GM13976 (cell line): ENCODE measurements around the gene NPEPL1.

Experiments used
- DNase-seq: peaks from one replicate; pipeline ENCODE4 v3.0.0; 2012; ENCODE audit warnings: low spot score
- in situ Hi-C: fragments of 300-500 bp; cut with MboI; formaldehyde crosslinking; loops from one replicate; pipeline ENCODE4 v1.12.0; 2022; ENCODE audit warnings: low sequenced_read_pairs, mixed read lengths, inconsistent platforms; ENCODE audit not compliant: unreplicated experiment
- TF ChIP-seq, protein P1 (sequence below): IDR thresholded peaks from 2 replicates; pipeline ENCODE4 v1.5.1; 2012; ENCODE audit warnings: borderline replicate concordance, mild to moderate bottlenecking; ENCODE audit not compliant: insufficient read depth; ENCODE audit errors: extremely low read depth, missing control alignments, control extremely low read depth

The NPEPL1 gene

DNA sequence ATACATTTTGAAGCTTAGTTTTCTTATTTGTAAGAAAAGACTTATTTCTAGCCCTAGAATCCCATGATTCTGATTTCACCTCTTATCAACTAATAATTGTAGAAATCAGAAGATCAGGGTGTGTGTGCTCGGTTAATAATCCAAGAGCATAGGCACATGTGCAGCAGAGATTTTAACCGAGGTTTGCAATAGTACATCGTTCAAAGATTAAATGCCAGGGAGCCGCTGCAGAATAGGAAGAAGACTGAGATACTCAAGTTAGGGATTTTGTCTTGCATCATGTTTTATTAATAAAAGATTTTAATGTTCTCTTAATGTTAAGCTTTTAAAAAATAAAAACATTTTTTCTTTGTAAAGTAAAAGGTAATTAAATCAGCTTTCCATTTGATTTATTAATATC lies 34.6 kb upstream of the NPEPL1 start:
- TF ChIP-seq, protein P1, sequence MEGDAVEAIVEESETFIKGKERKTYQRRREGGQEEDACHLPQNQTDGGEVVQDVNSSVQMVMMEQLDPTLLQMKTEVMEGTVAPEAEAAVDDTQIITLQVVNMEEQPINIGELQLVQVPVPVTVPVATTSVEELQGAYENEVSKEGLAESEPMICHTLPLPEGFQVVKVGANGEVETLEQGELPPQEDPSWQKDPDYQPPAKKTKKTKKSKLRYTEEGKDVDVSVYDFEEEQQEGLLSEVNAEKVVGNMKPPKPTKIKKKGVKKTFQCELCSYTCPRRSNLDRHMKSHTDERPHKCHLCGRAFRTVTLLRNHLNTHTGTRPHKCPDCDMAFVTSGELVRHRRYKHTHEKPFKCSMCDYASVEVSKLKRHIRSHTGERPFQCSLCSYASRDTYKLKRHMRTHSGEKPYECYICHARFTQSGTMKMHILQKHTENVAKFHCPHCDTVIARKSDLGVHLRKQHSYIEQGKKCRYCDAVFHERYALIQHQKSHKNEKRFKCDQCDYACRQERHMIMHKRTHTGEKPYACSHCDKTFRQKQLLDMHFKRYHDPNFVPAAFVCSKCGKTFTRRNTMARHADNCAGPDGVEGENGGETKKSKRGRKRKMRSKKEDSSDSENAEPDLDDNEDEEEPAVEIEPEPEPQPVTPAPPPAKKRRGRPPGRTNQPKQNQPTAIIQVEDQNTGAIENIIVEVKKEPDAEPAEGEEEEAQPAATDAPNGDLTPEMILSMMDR = no peak

DNA sequence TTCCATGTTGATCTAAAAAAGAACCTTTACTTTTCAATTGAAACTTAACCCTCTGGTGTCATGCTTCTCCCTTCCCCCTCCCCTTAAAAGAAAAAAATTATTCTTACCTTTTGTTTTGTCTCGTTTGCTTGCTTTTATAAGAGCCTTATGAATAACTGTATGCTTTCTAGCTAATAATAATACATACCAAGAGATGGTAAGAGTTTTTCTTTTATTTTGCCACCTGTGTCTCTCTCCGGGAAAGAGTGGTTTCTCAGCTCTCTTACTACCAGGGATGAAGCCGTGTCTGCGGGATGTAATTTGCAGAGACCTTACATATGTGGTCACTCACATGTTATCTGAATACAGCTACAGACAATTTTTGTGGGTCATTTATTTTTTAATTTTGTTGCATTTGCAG lies 33.8 kb upstream of the NPEPL1 start:
- in situ Hi-C loops = no loop called here
- TF ChIP-seq, protein P1 = no peak
- DNase-seq = no peak

More for the DNA sequence above, 34.6 kb upstream of the NPEPL1 start:
- no peak for DNase-seq
- in situ Hi-C loops = no loop called here

DNA sequence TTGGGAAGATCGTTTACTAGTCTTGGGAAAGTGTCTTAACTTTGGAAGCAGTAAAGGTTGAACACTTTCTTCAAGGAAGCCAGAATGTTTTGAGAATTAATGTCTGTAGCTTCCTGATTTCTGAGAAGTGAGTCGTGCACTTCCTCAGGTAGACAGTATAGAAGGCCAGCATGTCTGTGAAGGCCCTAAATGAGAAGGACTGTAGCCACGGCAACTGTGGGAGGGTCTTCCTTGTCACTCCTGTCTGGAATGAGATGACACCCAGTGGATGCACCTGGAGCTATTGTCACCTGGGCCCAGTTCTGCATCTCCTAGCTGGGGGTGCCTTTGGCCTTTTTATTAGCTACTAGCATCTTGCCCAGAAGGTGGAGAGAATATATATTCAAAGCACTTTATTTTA lies 32.8 kb upstream of the NPEPL1 start:
- TF ChIP-seq, protein P1 = no peak
- in situ Hi-C loops = no loop called here
- DNase-seq = no peak

DNA sequence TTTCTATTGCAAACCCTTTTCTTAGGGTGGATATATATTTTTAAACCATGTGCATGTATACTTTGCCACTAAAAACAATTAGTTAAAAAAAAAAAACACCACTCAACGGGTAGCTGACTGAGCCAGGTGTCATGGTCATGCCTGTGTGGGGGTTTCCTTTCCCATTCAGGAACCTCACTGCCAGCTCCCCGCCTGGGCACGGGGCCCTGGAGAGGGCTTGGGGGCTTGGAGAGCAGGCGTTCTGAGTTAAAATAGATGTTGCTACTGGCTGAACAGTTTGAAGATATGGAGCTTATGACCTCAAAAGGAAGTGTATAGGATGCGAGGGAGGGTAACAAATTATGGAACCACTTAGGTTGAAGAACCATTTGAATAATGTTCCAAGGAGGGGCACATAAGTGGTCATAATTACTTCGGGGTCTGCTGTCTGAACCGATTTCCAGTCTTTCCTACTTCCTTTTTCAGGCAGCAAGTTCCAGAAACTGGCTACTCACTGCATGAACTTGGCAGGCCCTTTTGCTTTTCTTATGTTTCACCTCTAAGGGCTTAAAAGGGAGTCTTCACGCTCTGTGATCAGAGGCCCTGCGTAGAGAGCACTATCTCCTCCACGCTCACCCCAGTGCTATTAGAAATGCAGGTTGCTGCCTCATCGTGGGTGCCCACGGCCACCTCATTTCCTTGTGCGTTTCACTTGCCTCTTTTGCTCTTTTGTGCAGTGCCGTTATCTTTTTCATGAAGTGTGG lies 31.6 kb upstream of the NPEPL1 start:
- DNase-seq = no peak
- in situ Hi-C loops = no loop called here
- TF ChIP-seq, protein P1 = no peak

DNA sequence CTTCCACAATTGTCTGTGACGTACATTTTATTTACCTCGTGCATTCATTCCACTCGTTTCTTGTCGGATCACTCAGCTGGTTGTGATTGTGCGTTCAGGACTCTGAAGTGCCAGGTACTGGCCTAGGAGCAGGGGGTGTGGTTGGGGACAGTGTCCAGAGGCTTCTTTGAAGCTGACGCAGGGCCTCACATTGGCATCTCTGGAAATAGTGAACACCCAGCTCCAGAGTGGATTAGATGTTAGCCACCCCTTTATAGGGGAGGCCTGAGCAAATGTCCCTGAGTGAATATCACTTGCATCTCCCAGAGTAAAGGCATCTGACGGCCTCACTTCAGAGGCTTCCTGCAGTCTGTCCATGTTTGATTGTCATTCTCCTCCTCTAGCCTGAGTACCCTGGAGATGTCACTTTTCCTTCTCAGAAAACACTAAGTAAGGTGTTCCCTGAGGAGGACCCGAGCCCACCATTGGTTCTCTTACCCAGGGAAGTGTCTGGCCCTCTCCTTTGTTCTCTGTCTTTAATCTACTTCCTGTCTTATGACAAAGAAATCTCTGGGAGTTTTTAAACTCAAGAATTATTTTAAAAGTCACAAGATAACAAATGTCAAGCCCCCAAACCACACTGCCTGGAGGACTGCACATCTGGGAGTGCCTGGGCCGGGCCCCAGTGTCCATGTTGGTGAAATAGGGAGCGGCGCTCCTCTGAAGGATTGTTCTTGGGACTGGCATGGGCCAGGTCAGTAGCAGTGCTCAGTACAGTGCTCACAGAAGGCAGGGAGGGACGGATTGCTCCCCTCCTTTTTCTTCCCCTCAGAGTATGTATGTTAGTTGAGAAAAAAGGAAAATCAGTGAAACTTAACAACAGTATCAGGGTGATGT lies 30.8 kb upstream of the NPEPL1 start:
- TF ChIP-seq, protein P1 = no peak
- DNase-seq = no peak
- in situ Hi-C loops = no loop called here

DNA sequence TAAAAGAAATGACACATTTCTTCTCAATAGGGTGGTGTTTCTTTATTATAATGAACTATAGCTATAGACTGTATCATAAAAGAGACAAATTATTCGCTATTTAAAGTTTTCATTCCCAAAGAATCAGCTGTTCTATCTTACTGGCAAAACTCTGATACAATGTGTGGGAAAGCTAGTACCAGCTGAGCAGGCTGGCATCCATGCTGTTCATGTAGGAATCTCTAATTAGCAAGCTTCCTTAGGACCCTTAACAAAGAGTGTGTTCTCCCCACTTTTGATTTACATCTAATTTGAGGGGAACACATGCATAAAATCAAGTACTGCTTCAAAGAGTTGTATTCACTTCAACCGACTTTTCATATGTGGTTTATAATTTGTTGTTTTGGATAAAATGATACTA lies 28.3 kb upstream of the NPEPL1 start:
- in situ Hi-C loops = no loop called here
- no peak for DNase-seq
- TF ChIP-seq, protein P1 = no peak
